Gastrocnemius medialis (tissue), 4 donors: Measurements from ENCODE around the gene STRN4. TPM values are rescaled to one million over a fixed set of nuclear protein-coding genes. Genes with fewer than 3 reads are reported as not detected.

Experiments
- ATAC-seq, 2 donors: fragments of 150-250 bp; one replicate each; pipeline ENCODE4 v1.9.1; 2016
- DNase-seq, 2 donors: peaks; one replicate each; pipeline ENCODE4 v3.0.0-alpha.2; 2019
- H3K27ac ChIP-seq, 4 donors: fragments of 200-600 bp; sonication (generic); 1 replicate in 1 of 4; 2 replicates in 3 of 4; pipeline ENCODE4 v1.5.1; 2016 to 2018; ENCODE audit warnings: mild to moderate bottlenecking in 2 of 4, moderate library complexity in 1 of 4
- H3K27me3 ChIP-seq, 3 donors: fragments of 200-600 bp; sonication (generic) in 2 of 3; 1 replicate in 1 of 3; 2 replicates in 2 of 3; pipeline versions ENCODE4 v1.5.1 to v1.6.0; 2016 to 2019; ENCODE audit warnings: mild to moderate bottlenecking in 1 of 3, moderate library complexity in 1 of 3
- H3K36me3 ChIP-seq, 2 donors: fragments of 200-600 bp; sonication (generic) in 1 of 2; one replicate each; pipeline ENCODE4 v1.5.1; 2017 to 2018
- H3K4me1 ChIP-seq, 2 donors: fragments of 200-600 bp; sonication (generic) in 1 of 2; one replicate each; pipeline ENCODE4 v1.5.1; 2016 to 2017; ENCODE audit warnings: mild to moderate bottlenecking in 2 of 2
- H3K4me3 ChIP-seq, 4 donors: fragments of 200-600 bp; sonication (generic) in 3 of 4; 1 replicate in 1 of 4; 2 replicates in 3 of 4; pipeline ENCODE4 v1.5.1; 2016 to 2019; ENCODE audit warnings: mild to moderate bottlenecking in 2 of 4
- H3K9me3 ChIP-seq, 3 donors: fragments of 200-600 bp; sonication (generic) in 2 of 3; 1 replicate in 1 of 3; 2 replicates in 2 of 3; pipeline ENCODE4 v1.5.1; 2016 to 2019
- POLR2A ChIP-seq, 2 donors: fragments of 450-650 bp; IDR thresholded peaks; one replicate each; pipeline ENCODE4 v1.6.1; 2017; ENCODE audit warnings: antibody characterized with exemption in 2 of 2, mild to moderate bottlenecking in 2 of 2, moderate library complexity in 2 of 2
- in situ Hi-C, 4 donors: fragments of 200-750 bp; cut with MboI; loops; one replicate each; pipeline versions ENCODE4 v1.15.0 to v1.8.0; 2017; ENCODE audit warnings: low sequenced_read_pairs in 4 of 4
- intact Hi-C: fragments of 100-400 bp; cut with DNase I; formaldehyde crosslinking; loops from one replicate; pipeline ENCODE4 v1.15.1; 2023; ENCODE audit warnings: low total_unique reads
- total RNA-seq, 4 donors: library from RNA; depleted of rRNA; stranded (reverse); fragments of >200 nt; gene quantifications; one replicate each; pipeline versions ENCODE4 v1.1.0 to v1.2.3, GENCODE V29; 2016
- TF ChIP-seq, protein P1 (sequence below), 5 experiments: fragments of 450-650 bp in 3 of 5; fragments of 200-600 bp in 2 of 5; sonication (generic) in 2 of 5; IDR thresholded peaks in 4 of 5; conservative IDR thresholded peaks in 1 of 5; 1 replicate in 4 of 5; 2 replicates in 1 of 5; pipeline ENCODE4 v1.5.1; 2016 to 2019; ENCODE audit warnings: antibody characterized with exemption in 5 of 5, mild to moderate bottlenecking in 3 of 5, moderate library complexity in 3 of 5

STRN4 gene
- total RNA-seq, 4 donors from 2014 or later, result 45.5 to 75.7 (median 57.9) TPM

DNA sequence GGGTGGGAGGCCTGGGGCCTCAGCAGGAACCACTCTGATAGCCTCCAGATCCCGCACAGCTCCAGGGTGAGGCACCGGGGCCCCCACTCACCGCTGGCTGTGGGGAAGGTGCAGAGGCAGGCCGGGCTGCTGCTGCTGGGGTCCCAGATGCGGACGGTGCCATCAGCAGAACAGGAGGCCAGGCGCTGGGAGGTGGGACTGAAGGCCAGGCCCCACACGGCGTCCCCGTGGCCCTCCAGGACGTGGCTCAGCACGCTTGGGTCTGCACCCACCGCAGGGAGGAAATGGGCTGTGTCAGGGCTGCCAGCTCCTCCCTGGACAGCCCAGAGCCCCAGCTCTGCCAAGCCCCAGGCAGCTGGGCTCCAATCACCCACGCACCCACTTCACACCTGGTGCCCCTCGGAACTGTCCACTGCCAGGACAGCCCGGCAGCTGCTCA, 23.2 kb downstream of the STRN4 start:
- in situ Hi-C loops, result no loop called here
- ATAC-seq (no peak), DNase-seq (no peak)
- H3K4me1 ChIP-seq, result peaks cover 6 to 7% of the 10 kb centered on the region in 2 donors
- H3K9me3 ChIP-seq, result no peaks in the 10 kb centered on the region
- TF ChIP-seq, protein P1, sequence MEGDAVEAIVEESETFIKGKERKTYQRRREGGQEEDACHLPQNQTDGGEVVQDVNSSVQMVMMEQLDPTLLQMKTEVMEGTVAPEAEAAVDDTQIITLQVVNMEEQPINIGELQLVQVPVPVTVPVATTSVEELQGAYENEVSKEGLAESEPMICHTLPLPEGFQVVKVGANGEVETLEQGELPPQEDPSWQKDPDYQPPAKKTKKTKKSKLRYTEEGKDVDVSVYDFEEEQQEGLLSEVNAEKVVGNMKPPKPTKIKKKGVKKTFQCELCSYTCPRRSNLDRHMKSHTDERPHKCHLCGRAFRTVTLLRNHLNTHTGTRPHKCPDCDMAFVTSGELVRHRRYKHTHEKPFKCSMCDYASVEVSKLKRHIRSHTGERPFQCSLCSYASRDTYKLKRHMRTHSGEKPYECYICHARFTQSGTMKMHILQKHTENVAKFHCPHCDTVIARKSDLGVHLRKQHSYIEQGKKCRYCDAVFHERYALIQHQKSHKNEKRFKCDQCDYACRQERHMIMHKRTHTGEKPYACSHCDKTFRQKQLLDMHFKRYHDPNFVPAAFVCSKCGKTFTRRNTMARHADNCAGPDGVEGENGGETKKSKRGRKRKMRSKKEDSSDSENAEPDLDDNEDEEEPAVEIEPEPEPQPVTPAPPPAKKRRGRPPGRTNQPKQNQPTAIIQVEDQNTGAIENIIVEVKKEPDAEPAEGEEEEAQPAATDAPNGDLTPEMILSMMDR (IDR thresholded peaks at IDR 0.05 in 4 of 5, conservative IDR thresholded peaks at IDR 0.05 in 1 of 5), result no peak
- TF ChIP-seq POLR2A (IDR thresholded peaks at IDR 0.05), result no peak
- no peak overlapping the region for H3K27ac ChIP-seq
- H3K27me3 ChIP-seq, result no peaks in the 10 kb centered on the region
- H3K4me3 ChIP-seq, result no peak overlapping the region
- peaks cover 0 to 82% of the 10 kb centered on the region in 2 donors for H3K36me3 ChIP-seq
- intact Hi-C loops, result no loop called here

DNA sequence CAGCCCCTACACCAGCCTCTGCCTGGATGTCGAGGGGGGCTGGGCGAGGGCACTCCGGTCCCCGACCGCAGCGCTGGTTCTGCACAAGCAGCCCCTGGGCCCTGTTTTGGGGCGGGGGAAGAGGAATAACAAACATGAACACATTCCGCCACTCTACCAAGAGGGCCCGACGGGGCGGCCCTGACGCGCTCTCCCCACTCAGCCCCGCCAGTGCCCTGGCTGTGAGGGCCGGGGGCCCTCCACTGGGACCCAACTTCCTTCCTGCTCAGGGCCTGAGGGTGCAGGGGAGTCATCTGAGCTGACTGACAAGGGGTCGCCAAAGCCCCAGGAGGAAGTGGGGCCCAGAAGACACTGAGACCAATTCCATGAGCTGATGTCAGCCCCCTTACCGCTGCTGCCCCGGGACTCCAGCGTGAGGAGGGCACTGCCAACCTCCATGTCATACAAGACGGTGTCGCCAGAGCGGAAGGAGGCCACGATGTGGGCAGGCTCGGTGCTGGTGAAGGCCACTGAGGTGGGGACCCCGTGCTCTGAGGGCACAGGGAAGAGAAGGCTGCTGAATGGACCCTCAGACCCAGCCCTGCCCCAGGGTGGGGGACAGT, 23.7 kb downstream of the STRN4 start:
- in situ Hi-C loops, result no loop called here
- H3K36me3 ChIP-seq, result peaks cover 0 to 78% of the 10 kb centered on the region in 2 donors
- TF ChIP-seq, protein P1 (IDR thresholded peaks at IDR 0.05 in 4 of 5, conservative IDR thresholded peaks at IDR 0.05 in 1 of 5), result no peak
- no peak for TF ChIP-seq POLR2A (IDR thresholded peaks at IDR 0.05)
- H3K9me3 ChIP-seq, result no peaks in the 10 kb centered on the region
- intact Hi-C loops, result no loop called here
- DNase-seq (no peak), ATAC-seq (no peak)
- peaks cover 3 to 11% of the 10 kb centered on the region in 2 donors for H3K4me1 ChIP-seq
- H3K27me3 ChIP-seq, result no peaks in the 10 kb centered on the region
- no peak overlapping the region for H3K4me3 ChIP-seq
- H3K27ac ChIP-seq, result no peak overlapping the region

- DNase-seq (no peak), ATAC-seq (no peak)
- Histone ChIP-seq H3K9me3 (no peaks in the 10 kb centered on the region), H3K27ac (no peak overlapping the region), H3K27me3 (no peaks in the 10 kb centered on the region), H3K4me3 (no peak overlapping the region), H3K4me1 (peaks cover 0 to 13% of the 10 kb centered on the region in 2 donors), H3K36me3 (peaks cover 0 to 73% of the 10 kb centered on the region in 2 donors)
- in situ Hi-C loops, result no loop called here
- TF ChIP-seq POLR2A (IDR thresholded peaks at IDR 0.05), result no peak
- TF ChIP-seq, protein P1 (IDR thresholded peaks at IDR 0.05 in 4 of 5, conservative IDR thresholded peaks at IDR 0.05 in 1 of 5), result no peak
- intact Hi-C loops, result no loop called here
Observed at GRCh38 chr19:46722004-46722380, 24.3 kb downstream of the STRN4 start.

- Histone ChIP-seq H3K9me3 (no peaks in the 10 kb centered on the region), H3K36me3 (peaks cover 0 to 67% of the 10 kb centered on the region in 2 donors), H3K27me3 (no peaks in the 10 kb centered on the region), H3K4me1 (peaks cover under 1 to 8% of the 10 kb centered on the region in 2 donors), H3K27ac (no peak overlapping the region), H3K4me3 (no peak overlapping the region)
- intact Hi-C loops, result no loop called here
- DNase-seq, result no peak
- in situ Hi-C loops, result no loop called here
- ATAC-seq, result no peak
- TF ChIP-seq, protein P1 (IDR thresholded peaks at IDR 0.05 in 4 of 5, conservative IDR thresholded peaks at IDR 0.05 in 1 of 5), result no peak
- no peak for TF ChIP-seq POLR2A (IDR thresholded peaks at IDR 0.05)
Observed at GRCh38 chr19:46721269-46722003, 24.8 kb downstream of the STRN4 start.
